IPS-NIHi7 (cell line): ENCODE results near the gene FYB1.

Experiments used
- DNase-seq: peaks from one replicate; pipeline ENCODE4 v3.0.0; 2012; ENCODE audit warnings: mixed read lengths; ENCODE audit errors: extremely low spot score

FYB1 gene

DNA sequence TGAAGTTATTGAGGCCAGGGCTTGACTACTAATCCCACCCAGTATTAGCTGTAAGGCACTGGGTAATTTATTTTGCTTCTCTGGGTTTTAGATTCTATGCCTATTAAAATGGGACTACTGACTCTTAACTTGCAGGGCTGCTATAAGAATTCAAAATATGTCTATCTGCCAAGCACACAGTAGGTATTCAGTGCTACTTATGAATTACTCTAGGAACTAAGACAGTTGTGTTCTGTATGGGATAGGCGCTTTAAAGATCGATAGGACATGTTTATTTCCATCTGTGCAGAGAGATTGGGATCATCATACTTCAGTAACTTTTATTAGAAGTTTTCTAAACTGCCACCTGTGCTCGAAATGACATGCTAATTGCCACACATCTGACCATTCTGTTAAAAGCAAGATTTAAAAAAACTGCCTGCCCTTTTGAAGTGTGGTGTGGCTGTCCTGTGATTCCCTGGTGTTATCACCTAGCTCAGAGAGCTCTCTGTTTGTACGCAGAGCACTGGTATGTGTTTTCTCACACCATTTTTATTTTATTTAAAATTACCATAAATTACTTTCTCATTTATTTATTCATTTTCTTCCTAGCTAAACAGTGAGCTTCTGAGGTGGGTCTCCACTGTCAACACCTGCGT is 58.7 kb downstream of the FYB1 start:
- no peak for DNase-seq

- no peak for DNase-seq
Measured at GRCh38 chr5:39159811-39160490, 59.4 kb downstream of the FYB1 start.

- DNase-seq = no peak
Measured at GRCh38 chr5:39158786-39159185, 60.6 kb downstream of the FYB1 start.

- no peak for DNase-seq
Measured at GRCh38 chr5:39158127-39158593, 61.2 kb downstream of the FYB1 start.

- no peak for DNase-seq
Measured at GRCh38 chr5:39157701-39158100, 61.7 kb downstream of the FYB1 start.

GRCh38 chr5:39156082-39156481 is 63.3 kb downstream of the FYB1 start:
- no peak for DNase-seq

GRCh38 chr5:39151745-39152144 is 67.6 kb downstream of the FYB1 start:
- no peak for DNase-seq

DNA sequence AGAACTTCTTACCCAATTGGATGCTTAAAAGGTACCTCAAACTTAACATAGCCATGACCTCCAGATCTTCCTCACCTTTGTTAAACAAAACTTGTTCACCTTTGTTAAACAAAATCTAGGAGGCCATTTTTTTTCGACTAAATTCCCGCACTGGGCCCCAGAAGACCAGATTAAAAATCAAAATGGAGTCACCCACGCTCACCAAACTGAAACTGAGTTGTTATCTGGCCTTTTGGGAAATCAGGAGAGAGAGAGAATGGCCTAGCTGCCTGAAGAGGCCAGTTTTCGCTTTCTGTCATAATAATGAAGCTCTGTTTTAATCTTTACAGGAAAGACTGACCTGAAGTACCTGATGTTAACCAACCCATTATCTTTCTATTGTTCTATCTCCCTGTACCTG is 69.4 kb downstream of the FYB1 start:
- DNase-seq = no peak

GRCh38 chr5:39148983-39149534 is 70.3 kb downstream of the FYB1 start:
- no peak for DNase-seq

GRCh38 chr5:39146831-39147540 is 72.4 kb downstream of the FYB1 start:
- DNase-seq = no peak

DNA sequence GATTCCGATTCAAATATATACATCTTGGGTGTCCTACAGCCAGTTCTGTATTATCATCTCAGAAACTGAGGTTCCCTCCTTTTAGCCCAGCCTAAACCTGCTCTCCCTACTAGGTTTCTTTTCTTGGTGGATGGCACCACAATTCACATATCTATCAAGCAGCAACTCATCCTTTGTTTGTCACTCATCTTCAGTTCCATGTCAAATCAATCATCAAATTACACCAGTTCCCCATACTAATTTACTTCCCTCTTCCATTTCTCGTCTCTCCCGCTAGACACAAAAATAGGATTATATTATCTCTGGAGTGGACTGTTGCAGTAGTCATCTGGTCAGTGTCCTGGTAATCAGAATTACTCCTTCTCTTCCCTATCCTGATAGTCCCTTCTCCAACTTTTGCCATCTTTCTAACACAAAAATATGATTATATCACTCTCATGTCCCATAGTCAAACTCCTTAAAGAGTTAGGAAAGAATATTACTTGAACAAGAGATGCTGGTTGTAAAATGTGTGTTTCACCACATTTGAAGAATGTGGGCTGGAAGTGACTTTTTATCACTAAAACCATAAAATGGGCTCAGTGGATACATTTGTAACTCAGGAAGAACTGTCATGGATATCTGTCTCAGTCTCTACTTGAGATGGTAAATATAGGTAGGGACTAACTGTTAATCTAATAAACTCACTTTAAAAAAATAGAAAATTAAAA is 76.1 kb downstream of the FYB1 start:
- no peak for DNase-seq

DNA sequence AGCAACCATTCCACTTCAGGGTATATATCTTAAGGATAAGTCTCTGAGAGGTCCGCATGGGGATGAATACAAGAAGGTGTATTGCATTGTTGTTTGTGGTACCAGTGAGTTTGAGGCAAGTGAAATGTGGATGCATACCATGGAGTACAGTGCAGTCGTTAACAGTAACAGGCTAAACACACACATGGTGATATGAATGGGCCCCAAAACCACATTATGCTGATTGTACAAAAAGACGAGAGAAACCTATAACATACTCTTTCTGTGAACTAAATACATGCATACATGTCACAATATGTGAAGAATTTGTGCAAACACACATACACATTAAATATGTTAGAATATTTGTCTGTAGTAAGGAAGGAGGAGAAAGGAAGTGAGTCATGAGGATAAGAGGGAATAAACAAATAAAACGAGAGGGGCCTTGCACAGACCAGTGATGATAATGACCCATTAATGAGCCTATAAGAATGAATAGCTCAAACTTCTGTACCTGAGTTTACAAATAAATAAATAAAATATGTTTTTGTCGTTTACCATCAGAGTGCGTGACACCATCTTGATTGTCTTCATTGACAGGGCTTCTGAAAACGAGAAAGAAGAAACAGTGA is 78.7 kb downstream of the FYB1 start:
- DNase-seq = no peak

GRCh38 chr5:39138892-39139291 is 80.5 kb downstream of the FYB1 start:
- DNase-seq = no peak

DNA sequence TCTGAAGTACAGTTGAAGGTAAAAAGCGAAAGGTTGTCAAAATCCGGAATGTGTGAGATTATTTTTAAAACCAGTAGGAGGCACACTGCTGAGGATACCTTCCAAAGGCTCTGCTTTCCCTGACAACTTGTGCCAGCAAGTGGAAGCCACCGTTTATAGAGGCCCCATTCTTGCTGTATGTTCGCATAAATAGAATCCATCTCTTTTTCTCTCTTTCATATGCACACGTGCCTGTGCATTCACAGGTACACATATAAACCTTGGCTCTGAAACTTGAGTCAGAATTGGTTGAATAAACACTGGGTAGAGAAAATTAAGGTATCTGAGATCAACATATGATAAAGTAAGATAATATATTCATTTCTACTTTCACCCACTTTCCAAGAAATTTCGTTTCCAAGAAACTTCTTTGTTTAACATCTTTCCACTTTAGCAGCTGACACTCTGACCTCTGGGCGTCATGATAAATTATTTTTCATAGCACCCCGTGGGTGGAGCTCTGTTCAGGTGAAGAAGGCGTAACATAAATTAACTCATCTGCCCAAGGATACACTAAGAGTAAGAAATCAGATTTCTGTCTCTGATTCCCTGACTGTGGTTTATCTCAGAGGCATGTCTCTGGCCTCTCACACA is 81.4 kb downstream of the FYB1 start:
- peak; percentile 47 for DNase-seq

DNA sequence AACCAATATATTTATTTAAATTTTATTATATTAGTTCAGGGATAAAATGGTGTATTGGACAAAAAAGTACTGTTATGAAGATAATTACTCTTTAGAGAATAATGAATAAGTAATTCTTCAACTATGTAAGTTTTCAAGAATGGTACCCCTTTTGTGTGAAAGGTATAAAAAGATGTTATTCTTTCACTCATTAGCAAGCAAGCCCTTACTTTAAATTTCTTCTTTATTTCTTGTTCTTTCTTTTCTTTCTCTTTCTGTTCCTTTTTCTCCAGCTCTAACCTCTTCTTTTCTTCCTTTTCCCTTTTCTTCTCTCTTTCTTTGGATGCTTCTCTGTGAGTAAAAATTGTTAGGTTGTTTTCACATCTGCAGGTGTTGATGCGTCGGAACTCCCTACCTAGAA is 82.0 kb downstream of the FYB1 start:
- no peak for DNase-seq

GRCh38 chr5:39132792-39133191 is 86.6 kb downstream of the FYB1 start:
- DNase-seq = no peak

GRCh38 chr5:39132128-39132447 is 87.3 kb downstream of the FYB1 start:
- DNase-seq = peak; percentile 10

- no peak for DNase-seq
Measured at GRCh38 chr5:39131210-39132127, 87.9 kb downstream of the FYB1 start.

GRCh38 chr5:39130716-39131115 is 88.6 kb downstream of the FYB1 start:
- DNase-seq = no peak

GRCh38 chr5:39121922-39122321 is 97.4 kb downstream of the FYB1 start:
- no peak for DNase-seq
